Parathyroid adenoma (tissue), 2 donors: ENCODE results near the gene CDH19.

Source experiments
- H2AFZ ChIP-seq: fragments of 300-600 bp; sonication (generic); one replicate; pipeline ENCODE4 v1.7.0; 2017; ENCODE audit warnings: antibody characterized with exemption, mild to moderate bottlenecking
- H3K27ac ChIP-seq: fragments of 300-600 bp; sonication (generic); one replicate; pipeline ENCODE4 v1.7.0; 2017
- H3K27me3 ChIP-seq: fragments of 300-600 bp; sonication (generic); one replicate; pipeline ENCODE4 v1.7.0; 2017; ENCODE audit warnings: low read length; ENCODE audit not compliant: control insufficient read depth, insufficient read depth
- H3K36me3 ChIP-seq: fragments of 300-600 bp; sonication (generic); one replicate; pipeline ENCODE4 v1.7.0; 2017; ENCODE audit warnings: low read length; ENCODE audit not compliant: control insufficient read depth, insufficient read depth
- H3K4me1 ChIP-seq: fragments of 300-600 bp; sonication (generic); one replicate; pipeline ENCODE4 v1.7.0; 2017; ENCODE audit warnings: control low read depth
- H3K4me2 ChIP-seq: fragments of 300-600 bp; sonication (generic); one replicate; pipeline ENCODE4 v1.7.0; 2017; ENCODE audit warnings: low read length
- H3K4me3 ChIP-seq: fragments of 300-600 bp; sonication (generic); one replicate; pipeline ENCODE4 v1.7.0; 2017; ENCODE audit warnings: low read depth, low read length
- H3K79me2 ChIP-seq: fragments of 300-600 bp; sonication (generic); one replicate; pipeline ENCODE4 v1.7.0; 2017; ENCODE audit warnings: control low read depth
- H3K9ac ChIP-seq: fragments of 300-600 bp; sonication (generic); one replicate; pipeline ENCODE4 v1.7.0; 2017; ENCODE audit warnings: mild to moderate bottlenecking
- H3K9me3 ChIP-seq: fragments of 300-600 bp; sonication (generic); one replicate; pipeline ENCODE4 v1.7.0; 2017; ENCODE audit warnings: low read length; ENCODE audit not compliant: control insufficient read depth
- CTCF ChIP-seq: fragments of 300-600 bp; sonication (generic); IDR thresholded peaks from one replicate; pipeline ENCODE4 v1.7.0; 2017; ENCODE audit warnings: antibody characterized with exemption, mild to moderate bottlenecking
- donor health status: primary hyperparathyroidism.

CDH19 gene

GRCh38 chr18:66607632-66608031 lies 3.7 kb upstream of the CDH19 start:
- Histone ChIP-seq H3K9me3 (no peaks in the 10 kb centered on the region), H3K4me1 (no peaks in the 10 kb centered on the region), H2AFZ (no peak overlapping the region), H3K79me2 (no peaks in the 10 kb centered on the region), H3K9ac (no peak overlapping the region), H3K36me3 (no peaks in the 10 kb centered on the region), H3K4me3 (no peak overlapping the region), H3K27me3 (no peaks in the 10 kb centered on the region), H3K4me2 (no peak overlapping the region), H3K27ac (no peak overlapping the region)
- TF ChIP-seq CTCF: no peak

- H3K9ac ChIP-seq: no peak overlapping the region
- H3K4me3 ChIP-seq: no peak overlapping the region
- no peak overlapping the region for H2AFZ ChIP-seq
- H3K79me2 ChIP-seq: no peaks in the 10 kb centered on the region
- H3K27ac ChIP-seq: no peak overlapping the region
- H3K27me3 ChIP-seq: no peaks in the 10 kb centered on the region
- no peaks in the 10 kb centered on the region for H3K36me3 ChIP-seq
- TF ChIP-seq CTCF: no peak
- H3K4me2 ChIP-seq: no peak overlapping the region
- H3K4me1 ChIP-seq: no peaks in the 10 kb centered on the region
- no peaks in the 10 kb centered on the region for H3K9me3 ChIP-seq
Observed at GRCh38 chr18:66601649-66602048, 2.2 kb downstream of the CDH19 start.

- Histone ChIP-seq H3K27me3 (no peaks in the 10 kb centered on the region), H3K4me3 (no peak overlapping the region), H3K4me1 (no peaks in the 10 kb centered on the region), H3K36me3 (no peaks in the 10 kb centered on the region), H3K4me2 (no peak overlapping the region), H3K27ac (no peak overlapping the region), H2AFZ (no peak overlapping the region), H3K9ac (no peak overlapping the region), H3K9me3 (no peaks in the 10 kb centered on the region), H3K79me2 (no peaks in the 10 kb centered on the region)
- no peak for TF ChIP-seq CTCF
Observed at GRCh38 chr18:66599190-66599589, 4.7 kb downstream of the CDH19 start.

GRCh38 chr18:66587430-66587829 lies 16.5 kb downstream of the CDH19 start:
- H3K9me3 ChIP-seq: no peaks in the 10 kb centered on the region

More at GRCh38 chr18:66587430-66587829, 16.5 kb downstream of the CDH19 start:
- H3K36me3 ChIP-seq: no peaks in the 10 kb centered on the region
- H3K9ac ChIP-seq: no peak overlapping the region
- no peak for TF ChIP-seq CTCF
- H2AFZ ChIP-seq: no peak overlapping the region
- H3K27ac ChIP-seq: no peak overlapping the region
- no peaks in the 10 kb centered on the region for H3K4me1 ChIP-seq
- H3K4me2 ChIP-seq: no peak overlapping the region
- no peak overlapping the region for H3K4me3 ChIP-seq
- no peaks in the 10 kb centered on the region for H3K79me2 ChIP-seq
- no peaks in the 10 kb centered on the region for H3K27me3 ChIP-seq
